IMR-90 (cell line): ENCODE results near the gene SUN5. TPM values are rescaled to one million over a fixed set of nuclear protein-coding genes. Genes with fewer than 3 reads are reported as not detected.

Experiments
- ATAC-seq: fragments of 200-7000 bp; cut with Tn5 transposase; 2 replicates; pipeline ENCODE4 v1.9.1; 2020; ENCODE audit warnings: low read depth, mild to moderate bottlenecking, moderate library complexity
- BruUV-seq: library from RNA; stranded (reverse); fragments of 400-500 nt; replicated peaks from 2 replicates; lab custom pipeline; 2021; lab: Mats Ljungman, UMichigan
- CTCF ChIA-PET: fragments of 300-600 bp; formaldehyde crosslinking; extraction: SDS; loops from one replicate; lab custom pipeline; 2021; ENCODE audit warnings: antibody characterized with exemption; lab: Yijun Ruan, JAX
- POLR2A ChIA-PET: fragments of 300-600 bp; sonication (Branson Sonifier 250); formaldehyde crosslinking; loops from one replicate; lab custom pipeline; 2022; ENCODE audit warnings: antibody characterized with exemption; ENCODE audit not compliant: unreplicated experiment; lab: Charles Lee
- DNase-seq: peaks from one replicate; pipeline ENCODE4 v3.0.0; 2013
- H2AFZ ChIP-seq: replicated peaks from 2 replicates; pipeline ENCODE3; 2013; ENCODE audit warnings: low read length, mild to moderate bottlenecking; ENCODE audit not compliant: poor library complexity
- H2AK5ac ChIP-seq: 2 replicates; pipeline ENCODE4 v1.6.1; 2013; ENCODE audit warnings: low read depth, low read length, inconsistent platforms
- H2AK9ac ChIP-seq: replicated peaks from 2 replicates; pipeline ENCODE3; 2013; ENCODE audit warnings: mild to moderate bottlenecking, low read depth, low read length, moderate library complexity; ENCODE audit not compliant: poor library complexity
- H2BK120ac ChIP-seq: 2 replicates; pipeline ENCODE4 v1.6.1; 2013; ENCODE audit warnings: low read depth, low read length, inconsistent platforms
- H2BK15ac ChIP-seq: 3 replicates; pipeline ENCODE4 v1.6.1; 2013; ENCODE audit warnings: low read depth, low read length, inconsistent platforms
- H2BK20ac ChIP-seq: 2 replicates; pipeline ENCODE4 v1.6.1; 2013; ENCODE audit warnings: low read depth, mild to moderate bottlenecking, inconsistent platforms, low read length, moderate library complexity
- H2BK5ac ChIP-seq: 2 replicates; pipeline ENCODE4 v1.6.1; 2013; ENCODE audit warnings: mild to moderate bottlenecking, low read depth, low read length, inconsistent platforms; ENCODE audit not compliant: poor library complexity, severe bottlenecking
- H3K14ac ChIP-seq: replicated peaks from 2 replicates; pipeline ENCODE4 v1.6.1; 2013; ENCODE audit warnings: low read depth, low read length, inconsistent platforms
- H3K18ac ChIP-seq: 2 replicates; pipeline ENCODE4 v1.6.1; 2013; ENCODE audit warnings: low read depth, low read length, control low read depth
- H3K23ac ChIP-seq: 2 replicates; pipeline ENCODE4 v1.6.1; 2013; ENCODE audit warnings: low read depth, low read length, inconsistent platforms
- H3K27ac ChIP-seq: 2 replicates; pipeline ENCODE4 v1.5.1; 2013; ENCODE audit warnings: mild to moderate bottlenecking, control low read depth, low read length; ENCODE audit not compliant: insufficient read depth
- H3K27me3 ChIP-seq: 2 replicates; pipeline ENCODE4 v1.6.1; 2013; ENCODE audit warnings: low read length; ENCODE audit not compliant: control insufficient read depth, insufficient read depth
- H3K36me3 ChIP-seq: 2 replicates; pipeline ENCODE4 v1.6.1; 2013; ENCODE audit warnings: low read length, mixed read lengths; ENCODE audit not compliant: control insufficient read depth, insufficient read depth
- H3K4ac ChIP-seq: 2 replicates; pipeline ENCODE4 v1.6.1; 2013; ENCODE audit warnings: low read depth, low read length, inconsistent platforms
- H3K4me1 ChIP-seq: 2 replicates; pipeline ENCODE4 v1.6.1; 2013; ENCODE audit warnings: low read length, mixed read lengths; ENCODE audit not compliant: control insufficient read depth, insufficient read depth
- H3K4me2 ChIP-seq: 2 replicates; pipeline ENCODE4 v1.6.1; 2013; ENCODE audit warnings: low read depth, mild to moderate bottlenecking, control low read depth, low read length, moderate library complexity
- H3K4me3 ChIP-seq: 2 replicates; pipeline ENCODE4 v1.5.1; 2013; ENCODE audit warnings: low read depth, mild to moderate bottlenecking, control low read depth, low read length, moderate library complexity; ENCODE audit not compliant: insufficient read depth
- H3K56ac ChIP-seq: 2 replicates; pipeline ENCODE4 v1.6.1; 2013; ENCODE audit warnings: low read length, inconsistent platforms; ENCODE audit not compliant: insufficient read depth; ENCODE audit errors: extremely low read depth
- H3K79me1 ChIP-seq, 2 experiments: 2 replicates each; pipeline ENCODE4 v1.6.1; 2013; ENCODE audit warnings: low read length in 2 of 2, inconsistent platforms in 1 of 2, low read depth in 1 of 2
- H3K9ac ChIP-seq: 2 replicates; pipeline ENCODE4 v1.6.1; 2013; ENCODE audit warnings: low read depth, low read length, control low read depth
- H3K9me1 ChIP-seq: 2 replicates; pipeline ENCODE4 v1.6.1; 2013; ENCODE audit warnings: low read length, inconsistent platforms; ENCODE audit not compliant: insufficient read depth
- H3K9me3 ChIP-seq: 2 replicates; pipeline ENCODE4 v1.6.1; 2013; ENCODE audit warnings: low read length; ENCODE audit not compliant: control insufficient read depth, insufficient read depth
- H4K20me1 ChIP-seq: 2 replicates; pipeline ENCODE4 v1.6.1; 2013; ENCODE audit warnings: low read length, inconsistent platforms; ENCODE audit not compliant: insufficient read depth
- H4K5ac ChIP-seq: 2 replicates; pipeline ENCODE4 v1.6.1; 2013; ENCODE audit warnings: mild to moderate bottlenecking, low read depth, low read length, control low read depth
- H4K8ac ChIP-seq, 2 experiments: 2 replicates each; pipeline ENCODE4 v1.6.1; 2013; ENCODE audit warnings: low read depth in 2 of 2, low read length in 2 of 2, control low read depth in 1 of 2, inconsistent platforms in 1 of 2
- H4K91ac ChIP-seq: 2 replicates; pipeline ENCODE4 v1.6.1; 2013; ENCODE audit warnings: low read depth, low read length, inconsistent platforms; ENCODE audit not compliant: insufficient read depth
- BHLHE40 ChIP-seq: fragments of 150-350 bp; IDR thresholded peaks from 2 replicates; pipeline ENCODE4 v1.6.1; 2016; ENCODE audit warnings: mild to moderate bottlenecking, low read depth, low read length
- CEBPB ChIP-seq: IDR thresholded peaks from 2 replicates; pipeline ENCODE4 v1.6.1; 2012; ENCODE audit warnings: low read depth, low read length, improper control_type of control experiment
- CHD1 ChIP-seq: IDR thresholded peaks from 2 replicates; pipeline ENCODE4 v1.6.1; 2012; ENCODE audit warnings: low read depth, low read length, improper control_type of control experiment
- ELK1 ChIP-seq: fragments of 150-350 bp; IDR thresholded peaks from 2 replicates; pipeline ENCODE4 v1.6.1; 2016; ENCODE audit warnings: low read depth, mild to moderate bottlenecking, low read length, moderate library complexity, borderline replicate concordance
- FOS ChIP-seq: fragments of 150-350 bp; IDR thresholded peaks from 2 replicates; pipeline ENCODE4 v1.6.1; 2016; ENCODE audit warnings: low read depth, low read length
- POLR2A ChIP-seq: IDR thresholded peaks from 2 replicates; pipeline ENCODE4 v1.6.1; 2012; ENCODE audit warnings: mild to moderate bottlenecking, low read depth, low read length
- RAD21 ChIP-seq: IDR thresholded peaks from 2 replicates; pipeline ENCODE4 v1.6.1; 2012; ENCODE audit warnings: low read length, improper control_type of control experiment
- RCOR1 ChIP-seq: IDR thresholded peaks from 2 replicates; pipeline ENCODE4 v1.6.1; 2012; ENCODE audit warnings: mild to moderate bottlenecking, low read length, improper control_type of control experiment; ENCODE audit not compliant: insufficient replicate concordance
- SMC3 ChIP-seq: fragments of 150-350 bp; IDR thresholded peaks from 2 replicates; pipeline ENCODE4 v1.6.1; 2016; ENCODE audit warnings: low read depth, mild to moderate bottlenecking, antibody characterized with exemption, low read length, moderate library complexity
- WGBS, 2 experiments: methylation state at CpG; one replicate each; pipeline versions ENCODE4 v1.1.5 to v1.1.7; 2013; ENCODE audit warnings: missing lambda C conversion rate in 2 of 2; ENCODE audit not compliant: insufficient read length in 1 of 2; ENCODE audit errors: extremely low coverage in 2 of 2; 5-methylcytosine and 5-hydroxymethylcytosine counted together
- dilution Hi-C: fragments of 300-500 bp; cut with HindIII; formaldehyde crosslinking; loops from one replicate; pipeline ENCODE4 v1.14.3; 2018; ENCODE audit warnings: low sequenced_read_pairs; ENCODE audit not compliant: unreplicated experiment
- in situ Hi-C: fragments of 300-500 bp; cut with MboI; formaldehyde crosslinking; loops from 3 replicates; pipeline ENCODE4 v1.14.3; 2019; ENCODE audit warnings: low sequenced_read_pairs, inconsistent platforms, mixed read lengths
- intact Hi-C: fragments of 100-400 bp; cut with micrococcal nuclease; formaldehyde crosslinking; loops from 2 replicates; pipeline ENCODE4 v1.10.0; 2022
- polyA plus RNA-seq, 3 experiments: library from polyadenylated mRNA; depleted of rRNA; stranded (reverse); fragments of >200 nt; gene quantifications; 2 replicates each; pipeline ENCODE4 v1.2.3, GENCODE V29; 2012; ENCODE audit warnings: low replicate concordance in 1 of 3
- total RNA-seq: library from RNA; depleted of rRNA; stranded (reverse); fragments of >200 nt; gene quantifications from 2 replicates; pipeline ENCODE4 v1.2.3, GENCODE V29; 2012
- TF ChIP-seq, protein P1 (sequence below): fragments of 150-350 bp; IDR thresholded peaks from 2 replicates; pipeline ENCODE4 v1.6.1; 2017; ENCODE audit warnings: mild to moderate bottlenecking, antibody characterized with exemption, low read length, low read depth
- TF ChIP-seq, protein P2 (sequence below): conservative IDR thresholded peaks from 2 replicates; pipeline ENCODE4 v1.5.1; 2012; ENCODE audit warnings: mild to moderate bottlenecking, low read depth, low read length, improper control_type of control experiment

The SUN5 gene
- total and polyA plus RNA-seq, 2 of the 4 experiments (the other 2 are of a cell fraction), result not detected

- TF ChIP-seq ELK1, result no peak
Observed at GRCh38 chr20:32991792-32992641, 12.2 kb downstream of the SUN5 start (continued).

DNA sequence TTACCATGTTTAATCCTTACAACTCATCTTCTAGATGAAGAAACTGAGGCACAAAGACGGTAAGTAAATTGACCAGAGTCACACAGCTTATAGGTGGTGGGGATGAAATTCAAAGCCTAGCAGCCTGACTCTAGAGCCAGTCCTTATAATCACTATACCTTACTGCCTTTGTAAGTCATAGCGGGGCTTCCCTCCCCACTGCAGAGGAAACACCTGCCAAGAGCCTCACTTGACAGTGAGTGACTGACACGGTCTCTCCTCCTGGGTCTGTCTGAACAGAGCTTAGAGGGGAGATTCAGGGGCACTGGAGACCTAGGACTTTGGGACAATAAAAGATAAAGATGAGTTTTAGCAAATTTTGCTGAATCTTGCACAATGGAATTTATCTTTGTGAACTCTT lies 12.8 kb downstream of the SUN5 start:
- no peak overlapping the region for H3K4me3 ChIP-seq
- no peak overlapping the region for H3K9ac ChIP-seq
- H3K56ac ChIP-seq, result no peak overlapping the region
- no peak overlapping the region for H2AK9ac ChIP-seq
- CTCF ChIA-PET, result no interaction called here
- H3K27ac ChIP-seq, result no peak overlapping the region
- no peak overlapping the region for H2BK5ac ChIP-seq
- H4K20me1 ChIP-seq, result no peaks in the 10 kb centered on the region
- no peak overlapping the region for H3K4ac ChIP-seq
- POLR2A ChIA-PET, result no interaction called here
- BruUV-seq, result no TSS peak
- no peak overlapping the region for H4K5ac ChIP-seq
- H3K4me1 ChIP-seq, result no peaks in the 10 kb centered on the region
- no peaks in the 10 kb centered on the region for H3K36me3 ChIP-seq
- no peak overlapping the region for H3K23ac ChIP-seq
- no peak overlapping the region for H2AK5ac ChIP-seq
- in situ Hi-C loops (no loop called here), dilution Hi-C loops (no loop called here), intact Hi-C loops (no loop called here)
- no peaks in the 10 kb centered on the region for H3K79me1 ChIP-seq
- no peak overlapping the region for H4K91ac ChIP-seq
- H4K8ac ChIP-seq, result no peak overlapping the region
- H3K27me3 ChIP-seq, result peaks cover 6% of the 10 kb centered on the region
- no peaks in the 10 kb centered on the region for H3K9me1 ChIP-seq
- H3K18ac ChIP-seq, result no peak overlapping the region
- no peak overlapping the region for H3K4me2 ChIP-seq
- no peak overlapping the region for H3K14ac ChIP-seq
- no CpG with 5 or more reads among the region's 3 CpGs for WGBS, 2 experiments
- no peak overlapping the region for H2BK20ac ChIP-seq
- no peak overlapping the region for H2AFZ ChIP-seq
- no peaks in the 10 kb centered on the region for H3K9me3 ChIP-seq
- H2BK15ac ChIP-seq, result no peak overlapping the region
- DNase-seq (no peak), ATAC-seq (no peak)
- no peak overlapping the region for H2BK120ac ChIP-seq
- TF ChIP-seq BHLHE40 (no peak), FOS (no peak), ELK1 (no peak), CEBPB (no peak), POLR2A (no peak), RCOR1 (no peak), SMC3 (no peak), RAD21 (no peak), CHD1 (no peak)
- TF ChIP-seq, protein P1, sequence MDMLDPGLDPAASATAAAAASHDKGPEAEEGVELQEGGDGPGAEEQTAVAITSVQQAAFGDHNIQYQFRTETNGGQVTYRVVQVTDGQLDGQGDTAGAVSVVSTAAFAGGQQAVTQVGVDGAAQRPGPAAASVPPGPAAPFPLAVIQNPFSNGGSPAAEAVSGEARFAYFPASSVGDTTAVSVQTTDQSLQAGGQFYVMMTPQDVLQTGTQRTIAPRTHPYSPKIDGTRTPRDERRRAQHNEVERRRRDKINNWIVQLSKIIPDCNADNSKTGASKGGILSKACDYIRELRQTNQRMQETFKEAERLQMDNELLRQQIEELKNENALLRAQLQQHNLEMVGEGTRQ, result no peak
- TF ChIP-seq, protein P2, sequence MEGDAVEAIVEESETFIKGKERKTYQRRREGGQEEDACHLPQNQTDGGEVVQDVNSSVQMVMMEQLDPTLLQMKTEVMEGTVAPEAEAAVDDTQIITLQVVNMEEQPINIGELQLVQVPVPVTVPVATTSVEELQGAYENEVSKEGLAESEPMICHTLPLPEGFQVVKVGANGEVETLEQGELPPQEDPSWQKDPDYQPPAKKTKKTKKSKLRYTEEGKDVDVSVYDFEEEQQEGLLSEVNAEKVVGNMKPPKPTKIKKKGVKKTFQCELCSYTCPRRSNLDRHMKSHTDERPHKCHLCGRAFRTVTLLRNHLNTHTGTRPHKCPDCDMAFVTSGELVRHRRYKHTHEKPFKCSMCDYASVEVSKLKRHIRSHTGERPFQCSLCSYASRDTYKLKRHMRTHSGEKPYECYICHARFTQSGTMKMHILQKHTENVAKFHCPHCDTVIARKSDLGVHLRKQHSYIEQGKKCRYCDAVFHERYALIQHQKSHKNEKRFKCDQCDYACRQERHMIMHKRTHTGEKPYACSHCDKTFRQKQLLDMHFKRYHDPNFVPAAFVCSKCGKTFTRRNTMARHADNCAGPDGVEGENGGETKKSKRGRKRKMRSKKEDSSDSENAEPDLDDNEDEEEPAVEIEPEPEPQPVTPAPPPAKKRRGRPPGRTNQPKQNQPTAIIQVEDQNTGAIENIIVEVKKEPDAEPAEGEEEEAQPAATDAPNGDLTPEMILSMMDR, result no peak
